Bronchial epithelial cell (primary cell): ENCODE data around the gene IL36G. TPM values are rescaled to one million over a fixed set of nuclear protein-coding genes. Genes with fewer than 3 reads are reported as not detected.

Experiments
- DNase-seq: peaks from one replicate; pipeline ENCODE4 v3.0.0-alpha.2; 2010; ENCODE audit warnings: low read depth
- FAIRE-seq: peaks from 2 replicates; lab custom pipeline; 2011; peaks lifted over from hg19 to GRCh38; lab: Jason Lieb, UNC
- H3K27me3 ChIP-seq: 2 replicates; pipeline ENCODE4 v1.5.1; 2011; ENCODE audit warnings: low read length; ENCODE audit not compliant: control insufficient read depth, insufficient read depth
- H3K36me3 ChIP-seq: 2 replicates; pipeline ENCODE4 v1.5.1; 2011; ENCODE audit warnings: low read length; ENCODE audit not compliant: control insufficient read depth, insufficient read depth
- H3K4me3 ChIP-seq: 2 replicates; pipeline ENCODE4 v1.5.1; 2011; ENCODE audit warnings: mild to moderate bottlenecking, low read depth, low read length, control low read depth
- total RNA-seq: library from RNA; depleted of rRNA; stranded (reverse); fragments of >200 nt; gene quantifications from 2 replicates; pipeline ENCODE4 v1.2.1, GENCODE V29; 2014
- TF ChIP-seq, protein P1 (sequence below): IDR thresholded peaks from 2 replicates; pipeline ENCODE4 v1.5.1; 2011; ENCODE audit warnings: mild to moderate bottlenecking, moderate library complexity, low read length, control low read depth, inconsistent platforms; ENCODE audit not compliant: insufficient read depth, severe bottlenecking

IL36G gene
- total RNA-seq, 1 donor from 2014 or later: not detected

DNA sequence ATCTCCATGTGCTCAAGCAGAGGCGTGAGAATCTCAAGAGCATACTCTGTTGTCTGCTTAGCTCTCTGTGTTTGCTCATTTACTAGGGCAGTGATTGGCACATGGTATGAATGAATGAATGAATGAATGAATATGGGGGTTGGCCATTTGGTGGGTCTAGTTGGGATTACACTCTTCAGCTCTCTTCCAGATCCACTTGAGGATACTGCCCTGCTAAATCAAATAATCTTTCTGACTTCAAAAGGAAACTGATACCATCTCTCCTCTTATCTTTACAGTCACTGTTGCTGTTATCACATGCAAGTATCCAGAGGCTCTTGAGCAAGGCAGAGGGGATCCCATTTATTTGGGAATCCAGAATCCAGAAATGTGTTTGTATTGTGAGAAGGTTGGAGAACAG, 1.9 kb downstream of the IL36G start:
- no peaks in the 10 kb centered on the region for H3K36me3 ChIP-seq
- FAIRE-seq: no peak
- no peaks in the 10 kb centered on the region for H3K27me3 ChIP-seq
- no peak overlapping the region for H3K4me3 ChIP-seq
- no peak for DNase-seq
- TF ChIP-seq, protein P1, sequence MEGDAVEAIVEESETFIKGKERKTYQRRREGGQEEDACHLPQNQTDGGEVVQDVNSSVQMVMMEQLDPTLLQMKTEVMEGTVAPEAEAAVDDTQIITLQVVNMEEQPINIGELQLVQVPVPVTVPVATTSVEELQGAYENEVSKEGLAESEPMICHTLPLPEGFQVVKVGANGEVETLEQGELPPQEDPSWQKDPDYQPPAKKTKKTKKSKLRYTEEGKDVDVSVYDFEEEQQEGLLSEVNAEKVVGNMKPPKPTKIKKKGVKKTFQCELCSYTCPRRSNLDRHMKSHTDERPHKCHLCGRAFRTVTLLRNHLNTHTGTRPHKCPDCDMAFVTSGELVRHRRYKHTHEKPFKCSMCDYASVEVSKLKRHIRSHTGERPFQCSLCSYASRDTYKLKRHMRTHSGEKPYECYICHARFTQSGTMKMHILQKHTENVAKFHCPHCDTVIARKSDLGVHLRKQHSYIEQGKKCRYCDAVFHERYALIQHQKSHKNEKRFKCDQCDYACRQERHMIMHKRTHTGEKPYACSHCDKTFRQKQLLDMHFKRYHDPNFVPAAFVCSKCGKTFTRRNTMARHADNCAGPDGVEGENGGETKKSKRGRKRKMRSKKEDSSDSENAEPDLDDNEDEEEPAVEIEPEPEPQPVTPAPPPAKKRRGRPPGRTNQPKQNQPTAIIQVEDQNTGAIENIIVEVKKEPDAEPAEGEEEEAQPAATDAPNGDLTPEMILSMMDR: no peak

DNA sequence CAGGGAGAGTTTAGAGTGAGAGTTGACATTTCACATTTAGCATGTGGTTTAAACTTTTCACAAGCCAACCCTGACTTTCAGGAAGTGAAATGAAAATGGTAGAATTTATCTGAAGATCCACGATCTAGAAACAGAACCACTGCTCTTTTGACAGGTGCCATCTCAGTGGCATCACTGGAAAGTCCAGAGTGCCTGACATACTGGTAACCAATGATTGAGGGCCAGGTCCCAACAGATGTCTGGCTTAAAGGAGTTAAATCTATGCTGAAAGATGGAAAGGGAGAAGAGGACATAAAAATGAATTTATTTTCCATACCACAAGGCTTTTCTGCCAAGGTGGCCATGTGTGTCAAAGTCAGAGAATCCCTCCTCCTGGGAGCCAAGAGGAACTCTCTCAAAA, 2.7 kb downstream of the IL36G start:
- Histone ChIP-seq H3K27me3 (no peaks in the 10 kb centered on the region), H3K4me3 (no peak overlapping the region), H3K36me3 (no peaks in the 10 kb centered on the region)
- DNase-seq (no peak), FAIRE-seq (no peak)
- TF ChIP-seq, protein P1: no peak

DNA sequence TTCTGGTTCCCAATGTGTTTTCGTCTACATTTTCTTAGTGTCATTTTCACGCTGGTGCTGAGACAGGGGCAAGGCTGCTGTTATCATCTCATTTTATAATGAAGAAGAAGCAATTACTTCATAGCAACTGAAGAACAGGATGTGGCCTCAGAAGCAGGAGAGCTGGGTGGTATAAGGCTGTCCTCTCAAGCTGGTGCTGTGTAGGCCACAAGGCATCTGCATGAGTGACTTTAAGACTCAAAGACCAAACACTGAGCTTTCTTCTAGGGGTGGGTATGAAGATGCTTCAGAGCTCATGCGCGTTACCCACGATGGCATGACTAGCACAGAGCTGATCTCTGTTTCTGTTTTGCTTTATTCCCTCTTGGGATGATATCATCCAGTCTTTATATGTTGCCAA, 7.3 kb downstream of the IL36G start:
- no peak for DNase-seq
- FAIRE-seq: no peak
- TF ChIP-seq, protein P1: no peak

DNA sequence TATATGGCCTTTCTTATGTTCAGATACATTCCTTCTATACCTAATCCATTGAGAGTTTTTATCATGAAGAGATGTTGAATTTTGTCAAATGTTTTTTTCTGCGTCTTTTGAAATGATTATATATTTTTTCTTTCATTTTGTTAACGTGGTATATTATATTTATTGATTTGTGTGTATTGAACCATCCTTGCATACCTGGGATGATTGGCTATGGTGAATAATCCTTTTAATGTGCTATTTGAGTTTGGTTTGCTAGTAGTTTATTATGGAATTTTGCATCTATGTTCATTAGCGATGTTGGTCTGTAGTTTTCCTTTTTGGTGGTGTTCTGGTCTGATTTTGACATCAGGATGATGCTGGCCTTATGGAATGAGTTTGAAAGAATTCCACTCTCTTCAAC, 11.8 kb downstream of the IL36G start:
- FAIRE-seq: no peak
- TF ChIP-seq, protein P1: no peak

More for the DNA sequence above, 7.3 kb downstream of the IL36G start:
- no peaks in the 10 kb centered on the region for H3K27me3 ChIP-seq
- no peak overlapping the region for H3K4me3 ChIP-seq
- H3K36me3 ChIP-seq: no peaks in the 10 kb centered on the region

DNA sequence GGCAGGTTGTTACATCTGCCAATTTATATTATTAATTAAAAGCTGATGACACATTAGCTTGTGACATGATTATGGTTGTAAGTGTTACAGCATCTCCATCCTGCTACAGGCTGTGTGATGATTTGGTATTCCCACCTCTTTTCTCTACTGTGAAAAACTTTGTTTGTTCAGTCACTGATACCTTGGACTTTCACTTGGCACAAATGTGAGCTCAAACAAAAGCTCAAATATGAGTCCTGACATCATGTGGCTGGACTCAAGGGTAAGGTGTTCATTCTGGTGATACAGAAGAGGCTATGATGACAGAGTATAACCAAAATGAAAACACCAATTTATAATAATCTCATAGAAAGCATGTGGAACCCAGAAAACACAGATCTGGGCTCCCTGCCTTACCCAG, 16.0 kb downstream of the IL36G start:
- Histone ChIP-seq H3K27me3 (no peaks in the 10 kb centered on the region), H3K4me3 (no peak overlapping the region), H3K36me3 (no peaks in the 10 kb centered on the region)
- DNase-seq (no peak), FAIRE-seq (no peak)
- TF ChIP-seq, protein P1: no peak

More for the DNA sequence above, 11.8 kb downstream of the IL36G start:
- H3K27me3 ChIP-seq: no peaks in the 10 kb centered on the region
- no peaks in the 10 kb centered on the region for H3K36me3 ChIP-seq
- H3K4me3 ChIP-seq: no peak overlapping the region
- DNase-seq: no peak

DNA sequence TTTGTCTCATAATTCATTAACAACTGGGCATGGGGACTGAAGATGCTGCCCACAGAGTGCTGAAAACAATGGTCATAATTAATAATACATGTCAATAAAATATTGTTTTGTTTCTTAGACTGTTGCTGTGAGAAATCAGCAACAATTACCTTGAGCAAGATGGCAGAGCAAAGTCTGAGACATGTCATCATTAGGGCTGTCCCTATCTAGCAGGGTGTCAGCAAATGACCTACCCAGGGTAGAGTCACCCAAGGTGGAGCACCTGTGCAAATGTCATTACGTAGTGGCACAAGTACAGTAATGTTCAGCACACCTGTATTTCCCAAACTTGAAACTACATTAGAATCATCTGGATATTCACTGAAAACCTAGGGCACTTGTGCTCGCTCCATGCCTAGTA, 16.8 kb downstream of the IL36G start:
- Histone ChIP-seq H3K4me3 (no peak overlapping the region), H3K36me3 (no peaks in the 10 kb centered on the region), H3K27me3 (no peaks in the 10 kb centered on the region)
- DNase-seq (no peak), FAIRE-seq (no peak)
- TF ChIP-seq, protein P1: no peak
